Psoas muscle (tissue), 8 donors: Measurements from ENCODE around the gene FAM187B. TPM values are rescaled to one million over a fixed set of nuclear protein-coding genes. Genes with fewer than 3 reads are reported as not detected.
"Not testable (repeated sequence)": the region's sequence is repeated elsewhere in the genome, so short reads cannot be mapped to it uniquely, and the experiment has no call there.

Experiments
- ATAC-seq, 4 donors: fragments of 200-7000 bp; cut with Tn5 transposase; one replicate each; pipeline ENCODE4 v1.9.1; 2020; ENCODE audit warnings: moderate library complexity in 3 of 4, mild to moderate bottlenecking in 2 of 4
- DNase-seq, 2 donors: peaks; one replicate each; pipeline ENCODE4 v3.0.0-alpha.2; 2020
- H3K27ac ChIP-seq: fragments of 200-600 bp; one replicate; pipeline ENCODE4 v1.8.0; 2022
- H3K27me3 ChIP-seq, 3 donors: fragments of 200-600 bp in 1 of 3; one replicate each; pipeline versions ENCODE4 v1.6.1 to v1.8.0; 2013 to 2022; ENCODE audit warnings: low read length in 2 of 3, mild to moderate bottlenecking in 2 of 3, moderate library complexity in 1 of 3; ENCODE audit not compliant: insufficient read depth in 3 of 3
- H3K36me3 ChIP-seq, 2 donors: fragments of 200-600 bp in 1 of 2; one replicate each; pipeline versions ENCODE4 v1.6.1 to v1.8.0; 2013 to 2022; ENCODE audit warnings: low read depth in 1 of 2, mild to moderate bottlenecking in 1 of 2, moderate library complexity in 1 of 2; ENCODE audit not compliant: insufficient read depth in 1 of 2
- H3K4me1 ChIP-seq: fragments of 200-600 bp; one replicate; pipeline ENCODE4 v1.8.0; 2022
- H3K4me3 ChIP-seq: fragments of 200-600 bp; one replicate; pipeline ENCODE4 v1.8.0; 2022; ENCODE audit warnings: mild to moderate bottlenecking
- H3K9me3 ChIP-seq: fragments of 200-600 bp; one replicate; pipeline ENCODE4 v1.8.0; 2022
- CTCF ChIP-seq: fragments of 200-600 bp; IDR thresholded peaks from one replicate; pipeline ENCODE4 v1.8.0; 2022; ENCODE audit warnings: antibody characterized with exemption
- WGBS, 3 donors: extraction: QIAGEN DNeasy Blood & Tissue Kit; methylation state at CpG; one replicate each; pipeline versions ENCODE4 v1.1.6 to v1.1.7; 2013; 5-methylcytosine and 5-hydroxymethylcytosine counted together
- intact Hi-C, 2 donors: fragments of 100-400 bp; cut with DNase I; formaldehyde crosslinking; loops; one replicate each; pipeline versions ENCODE4 v1.11.0 to v1.14.2; 2022
- polyA plus RNA-seq, 3 donors: library from polyadenylated mRNA; stranded (reverse); fragments of 200-250 nt; gene quantifications; one replicate each; pipeline ENCODE4 v1.2.3, GENCODE V29; 2013
- total RNA-seq, 4 donors: library from RNA; stranded (reverse); fragmentation: NEBNext Ultra II Directional in 2 of 4; extraction: Animal tissue kit (Norgen Biotek cat#: 25700) in 2 of 4; gene quantifications; one replicate each; pipeline versions ENCODE4 v1.2.1 to v1.2.4, GENCODE V29; 2021 to 2023
- donor health status: healthy with polysubstance abuse.
- donor health status: DM: no; HTN: no; CAD: no; lungs with moderate emphysema.
- donor health status: Bipolar disorder and iron deficiency.
- donor health status: healthy.
- donor health status: DM: yes; HTN: yes; CAD: no.
- donor health status: DM: no; HTN: no; CAD: no.
- donor health status: DM: no; HTN: no; CAD: no.
- donor health status: DM: yes; HTN: yes; CAD: no.

Gene FAM187B
- total and polyA plus RNA-seq, 7 donors: 0.03 TPM; not detected in 6

- H3K36me3 ChIP-seq: no peaks in the 10 kb centered on the region
- ATAC-seq (no peak), DNase-seq (no peak)
- no peak for TF ChIP-seq CTCF
- H3K4me1 ChIP-seq: no peaks in the 10 kb centered on the region
- no peak overlapping the region for H3K4me3 ChIP-seq
- WGBS, 3 donors: 58 to 70% (median 66%) methylated on average over 4 of the region's 4 CpGs
- no peak overlapping the region for H3K27ac ChIP-seq
- H3K9me3 ChIP-seq: no peaks in the 10 kb centered on the region
- intact Hi-C loops: no loop called here
- H3K27me3 ChIP-seq: peaks cover 0 to 13% (median 0%) of the 10 kb centered on the region in 3 donors
Measured at GRCh38 chr19:35202722-35203688, 25.5 kb downstream of the FAM187B start.

GRCh38 chr19:35199481-35199880 is 29.1 kb downstream of the FAM187B start:
- Histone ChIP-seq H3K27me3 (peaks cover 0 to 10% (median 0%) of the 10 kb centered on the region in 3 donors), H3K27ac (no peak overlapping the region), H3K4me1 (no peaks in the 10 kb centered on the region), H3K9me3 (no peaks in the 10 kb centered on the region), H3K36me3 (no peaks in the 10 kb centered on the region), H3K4me3 (no peak overlapping the region)
- 47 to 62% (median 58%) methylated on average over 2 of the region's 2 CpGs for WGBS, 3 donors
- DNase-seq: no peak
- intact Hi-C loops: no loop called here
- ATAC-seq: no peak
- no peak for TF ChIP-seq CTCF

GRCh38 chr19:35196861-35197260 is 31.7 kb downstream of the FAM187B start:
- ATAC-seq, intact Hi-C loops, DNase-seq, H3K9me3 ChIP-seq, H3K4me1 ChIP-seq, H3K36me3 ChIP-seq, H3K27ac ChIP-seq, H3K4me3 ChIP-seq: not testable (repeated sequence)
- H3K27me3 ChIP-seq: peaks cover 0 to 10% (median 0%) of the 10 kb centered on the region in 3 donors
- WGBS, 3 donors: 75 to 81% (median 75%) methylated on average over 6 of the region's 6 CpGs

- H3K4me1 ChIP-seq: no peaks in the 10 kb centered on the region
- H3K27ac ChIP-seq: no peak overlapping the region
- DNase-seq: no peak
- peaks cover 0 to 4% (median 0%) of the 10 kb centered on the region in 3 donors for H3K27me3 ChIP-seq
- no peak for TF ChIP-seq CTCF
- intact Hi-C loops: no loop called here
- H3K9me3 ChIP-seq: peaks cover 5% of the 10 kb centered on the region
- WGBS, 3 donors: 54 to 66% (median 55%) methylated on average over 2 of the region's 2 CpGs
- H3K4me3 ChIP-seq: no peak overlapping the region
- H3K36me3 ChIP-seq: no peaks in the 10 kb centered on the region
- ATAC-seq: no peak
Measured at GRCh38 chr19:35195830-35196229, 32.7 kb downstream of the FAM187B start.
